ENCODE results near the gene DRP2.
"Not testable (repeated sequence)": the region's sequence is repeated elsewhere in the genome, so short reads cannot be mapped to it uniquely, and the experiment has no call there.

DRP2 gene, protein sequence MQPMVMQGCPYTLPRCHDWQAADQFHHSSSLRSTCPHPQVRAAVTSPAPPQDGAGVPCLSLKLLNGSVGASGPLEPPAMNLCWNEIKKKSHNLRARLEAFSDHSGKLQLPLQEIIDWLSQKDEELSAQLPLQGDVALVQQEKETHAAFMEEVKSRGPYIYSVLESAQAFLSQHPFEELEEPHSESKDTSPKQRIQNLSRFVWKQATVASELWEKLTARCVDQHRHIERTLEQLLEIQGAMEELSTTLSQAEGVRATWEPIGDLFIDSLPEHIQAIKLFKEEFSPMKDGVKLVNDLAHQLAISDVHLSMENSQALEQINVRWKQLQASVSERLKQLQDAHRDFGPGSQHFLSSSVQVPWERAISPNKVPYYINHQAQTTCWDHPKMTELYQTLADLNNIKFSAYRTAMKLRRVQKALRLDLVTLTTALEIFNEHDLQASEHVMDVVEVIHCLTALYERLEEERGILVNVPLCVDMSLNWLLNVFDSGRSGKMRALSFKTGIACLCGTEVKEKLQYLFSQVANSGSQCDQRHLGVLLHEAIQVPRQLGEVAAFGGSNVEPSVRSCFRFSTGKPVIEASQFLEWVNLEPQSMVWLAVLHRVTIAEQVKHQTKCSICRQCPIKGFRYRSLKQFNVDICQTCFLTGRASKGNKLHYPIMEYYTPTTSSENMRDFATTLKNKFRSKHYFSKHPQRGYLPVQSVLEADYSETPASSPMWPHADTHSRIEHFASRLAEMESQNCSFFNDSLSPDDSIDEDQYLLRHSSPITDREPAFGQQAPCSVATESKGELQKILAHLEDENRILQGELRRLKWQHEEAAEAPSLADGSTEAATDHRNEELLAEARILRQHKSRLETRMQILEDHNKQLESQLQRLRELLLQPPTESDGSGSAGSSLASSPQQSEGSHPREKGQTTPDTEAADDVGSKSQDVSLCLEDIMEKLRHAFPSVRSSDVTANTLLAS

DNA sequence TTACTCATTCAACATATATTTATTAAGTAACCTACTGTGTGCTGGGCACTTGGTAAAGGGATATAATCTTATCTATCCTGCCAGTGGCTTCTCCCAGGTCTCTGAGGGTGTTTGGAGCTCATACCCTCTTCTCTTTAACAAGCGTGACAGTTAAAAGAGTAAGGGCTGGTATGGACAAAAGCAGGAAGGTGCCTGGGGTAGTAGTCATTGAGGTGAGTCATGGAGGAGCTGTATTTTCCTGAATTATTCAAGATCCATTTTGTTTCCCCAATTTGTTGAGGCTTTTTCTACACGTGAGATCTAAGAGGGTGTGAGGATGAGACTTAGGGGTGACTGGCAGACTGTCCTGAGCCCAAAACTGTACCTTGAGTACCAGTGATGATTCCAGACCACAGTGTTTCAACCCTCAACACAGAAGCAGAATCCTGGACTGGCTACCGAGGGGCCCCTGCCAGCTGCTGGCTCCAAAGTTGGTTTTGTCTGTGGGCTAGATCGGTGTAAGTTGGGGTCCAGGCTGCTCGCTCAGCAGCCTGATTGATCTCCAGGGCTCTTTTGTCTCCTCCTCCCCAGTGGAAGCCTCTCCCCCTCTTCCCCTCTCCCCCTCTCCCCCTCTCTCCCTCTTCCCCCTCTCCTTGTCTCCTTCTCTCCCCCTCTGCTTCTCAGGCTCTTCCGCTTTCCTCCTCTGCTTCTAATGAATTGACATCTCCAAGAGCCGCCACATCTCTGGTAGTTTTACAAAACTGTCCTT lies at the start of gene DRP2:
Gene DRP2, plus strand, starts transcription at position 671 of the 748 bp plus-strand sequence. CDS start 11,862 bp downstream, outside the sequence.
- no peak for DNase-seq (ENCODE audit: low read depth in 3 of 3)

DNA sequence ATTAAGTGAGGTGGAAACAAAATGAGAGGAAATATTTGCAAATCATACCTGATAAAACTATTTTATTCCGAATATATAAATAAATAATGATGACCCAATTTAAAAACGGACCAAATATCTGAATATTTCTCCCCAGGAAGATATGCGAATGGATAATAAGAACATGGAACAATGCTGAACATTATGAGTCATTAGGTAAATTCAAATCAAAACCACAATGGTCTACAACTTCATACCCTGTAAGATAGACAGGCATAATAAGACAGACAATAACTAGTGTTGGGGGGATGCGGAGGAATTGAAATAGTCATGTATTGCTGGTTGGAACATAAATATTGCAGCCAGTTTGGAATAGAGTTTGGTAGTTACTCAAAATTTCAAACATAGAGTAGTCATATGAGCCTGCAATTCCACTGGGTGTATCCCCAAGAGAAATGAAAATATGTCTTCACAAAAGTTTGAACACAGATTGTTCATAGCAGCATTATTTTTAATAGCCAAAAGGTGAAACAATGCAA lies 47.6 kb upstream of the DRP2 start:
- DNase-seq (ENCODE audit: low read depth in 3 of 3), result no peak

DNA sequence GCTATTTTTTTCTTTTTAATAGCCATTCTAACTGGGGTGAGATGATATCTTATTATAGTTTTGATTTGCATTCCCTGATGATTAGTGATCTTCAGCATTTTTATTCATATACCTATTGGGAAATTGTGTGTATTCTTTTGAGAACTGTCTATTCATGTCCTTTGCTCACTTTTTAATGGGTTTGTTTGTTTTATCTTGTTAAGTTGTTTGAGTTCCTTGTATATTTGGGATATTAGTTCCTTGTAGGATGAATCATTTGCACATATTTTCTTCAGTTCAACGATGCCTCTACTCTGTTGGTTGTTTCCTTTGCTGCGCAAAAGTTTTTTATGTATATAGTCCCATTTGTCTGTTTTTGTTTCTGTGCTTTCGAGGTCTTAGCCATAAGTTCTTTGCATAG lies 43.1 kb upstream of the DRP2 start:
- DNase-seq (ENCODE audit: low read depth in 3 of 3), result no peak

DNA sequence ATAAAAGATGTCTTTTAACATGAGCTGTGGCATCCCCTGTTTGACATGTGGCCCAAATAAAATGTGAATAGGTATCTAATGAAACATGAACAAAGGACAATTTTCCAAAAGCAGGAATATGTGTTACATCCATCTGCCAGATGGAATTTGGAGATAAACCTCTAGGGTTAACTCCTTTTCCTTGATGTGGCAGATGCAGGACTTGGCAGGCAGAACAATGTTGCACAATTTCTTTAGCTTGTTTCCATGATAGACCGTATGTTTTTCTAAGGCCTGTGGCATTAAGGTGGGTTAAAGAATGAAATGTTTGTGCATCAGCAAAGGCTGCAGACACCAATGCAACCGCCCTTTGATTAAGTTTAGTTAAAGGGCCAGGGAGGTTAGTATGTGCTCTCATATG lies 34.7 kb upstream of the DRP2 start:
- not testable (repeated sequence) for DNase-seq (ENCODE audit: low read depth in 3 of 3)

DNA sequence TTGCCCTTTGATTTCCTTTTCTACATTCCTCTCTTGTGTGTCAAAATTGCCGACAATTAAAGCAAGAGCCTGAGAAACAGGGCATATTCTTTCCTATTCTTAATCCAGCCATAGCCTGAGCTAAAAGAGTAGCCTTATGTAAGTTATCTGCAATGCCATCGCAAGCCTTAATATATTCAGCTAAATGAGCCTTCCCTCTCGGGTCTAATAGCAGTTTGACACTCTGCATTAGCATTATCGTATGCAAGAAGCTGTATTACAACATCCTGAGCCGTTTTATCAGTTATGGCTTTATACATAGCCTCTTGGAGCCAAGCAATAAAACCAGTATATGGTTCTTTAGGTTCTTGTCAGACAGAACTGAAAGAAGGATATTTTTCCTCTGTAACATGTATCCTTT lies 31.6 kb upstream of the DRP2 start:
- DNase-seq (ENCODE audit: low read depth in 3 of 3), result not testable (repeated sequence)

DNA sequence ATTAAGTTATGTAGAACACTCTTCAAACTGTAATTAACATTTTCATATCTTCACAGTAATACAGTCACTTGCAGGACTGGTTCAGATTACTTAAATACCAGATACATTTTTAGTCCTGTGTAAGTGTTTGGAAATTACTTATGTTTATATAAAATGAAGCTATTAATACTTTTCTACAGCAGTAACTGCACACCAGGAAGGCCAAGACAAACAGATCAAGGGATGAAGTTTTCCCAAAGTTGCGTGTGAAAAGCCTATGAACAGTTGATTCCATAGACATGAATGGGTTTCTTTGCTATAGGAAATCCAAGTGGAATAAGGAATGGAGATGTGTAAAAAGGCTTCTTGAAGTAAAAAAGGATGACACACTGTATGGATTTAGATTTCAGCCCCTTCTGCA lies 28.9 kb upstream of the DRP2 start:
- no peak for DNase-seq (ENCODE audit: low read depth in 3 of 3)

DNA sequence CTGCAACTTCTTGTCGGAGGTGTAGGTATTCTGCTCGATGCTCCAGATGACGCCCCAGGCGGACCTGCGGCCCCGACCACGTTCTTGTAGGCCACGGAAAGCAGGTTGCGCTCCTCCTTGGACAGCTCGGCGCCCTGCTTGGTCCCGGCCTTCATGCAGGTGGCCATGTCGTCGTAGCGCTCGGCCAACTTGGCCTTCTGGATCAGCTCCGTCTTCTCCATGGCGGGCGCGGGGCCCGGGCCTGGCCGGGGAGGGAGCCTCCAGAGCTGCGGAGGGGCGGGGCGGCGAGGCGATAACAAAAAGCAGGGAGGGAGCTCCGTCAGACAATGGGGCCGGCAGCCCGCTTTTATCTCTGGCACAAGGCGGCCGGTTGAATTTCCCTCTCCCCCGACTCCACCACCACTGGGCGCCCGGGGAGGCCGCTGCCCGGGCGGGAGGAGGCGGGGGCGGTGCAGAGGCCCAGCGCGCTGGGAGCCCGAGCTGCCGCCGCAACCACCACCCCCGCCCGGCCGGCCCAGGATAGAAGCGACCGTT lies 28.3 kb upstream of the DRP2 start:
- DNase-seq (ENCODE audit: low read depth in 3 of 3), result no peak

DNA sequence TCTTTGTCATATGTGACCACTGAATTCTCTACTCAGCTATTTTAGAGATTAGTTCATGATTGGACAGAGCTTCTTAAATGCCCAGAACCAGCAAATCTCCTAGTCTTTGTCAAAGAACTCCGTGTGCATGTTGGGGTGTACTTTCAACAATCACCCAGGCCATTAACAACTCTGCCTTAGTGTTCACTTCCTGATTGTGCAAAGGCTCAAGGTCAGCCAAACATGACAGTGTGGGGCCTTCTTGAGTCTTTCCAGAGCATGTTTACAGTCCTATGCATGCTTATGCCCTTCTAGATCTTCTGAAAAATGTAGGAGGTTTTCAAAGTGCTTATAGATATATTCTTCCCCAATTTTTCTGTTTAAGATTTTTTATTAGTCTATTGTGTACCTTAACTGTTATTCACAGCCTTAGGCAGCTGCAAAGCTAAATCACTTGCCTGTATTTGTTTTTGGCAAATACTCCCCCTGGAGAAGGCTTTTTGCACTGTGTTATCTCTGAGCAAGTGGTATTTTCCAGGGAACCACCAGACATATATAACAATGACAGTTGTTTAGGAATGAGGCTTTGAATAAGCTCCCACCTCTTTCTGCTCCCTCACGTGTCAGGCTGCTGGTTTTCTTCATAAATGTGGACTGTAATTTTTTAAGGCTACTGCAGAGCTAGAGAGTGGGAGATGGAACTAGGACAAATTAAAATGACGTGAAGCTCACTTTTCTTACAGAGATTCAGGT lies 24.0 kb upstream of the DRP2 start:
- no peak for DNase-seq (ENCODE audit: low read depth in 3 of 3)

DNA sequence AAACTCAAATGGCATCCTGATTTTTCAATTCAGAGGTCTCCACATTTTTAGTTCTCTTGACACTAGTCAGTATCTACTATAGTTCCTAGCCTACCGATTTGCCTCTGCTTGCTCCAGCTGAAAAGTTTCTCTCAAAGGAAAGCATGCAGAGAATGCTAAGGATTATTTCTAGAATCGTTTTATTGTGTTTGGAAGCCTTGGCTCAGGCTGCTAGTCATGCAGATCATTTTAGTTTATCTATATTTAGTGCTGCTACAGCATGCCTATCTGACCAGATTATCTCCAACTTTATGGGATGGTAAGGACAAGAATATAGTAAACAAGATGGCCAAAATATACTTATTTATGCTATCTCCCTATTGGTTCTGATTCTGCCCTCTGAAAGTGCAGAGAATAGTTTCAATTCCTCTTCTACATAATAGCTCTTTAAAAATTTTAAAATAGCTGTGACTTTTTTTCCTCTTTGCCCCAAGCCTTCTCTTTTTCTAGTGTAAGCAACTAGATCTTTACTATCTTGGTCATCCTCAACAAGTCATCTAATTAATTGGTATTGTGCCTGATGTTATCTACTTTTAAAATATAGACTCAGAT lies 15.7 kb upstream of the DRP2 start:
- DNase-seq (ENCODE audit: low read depth in 3 of 3), result no peak

DNA sequence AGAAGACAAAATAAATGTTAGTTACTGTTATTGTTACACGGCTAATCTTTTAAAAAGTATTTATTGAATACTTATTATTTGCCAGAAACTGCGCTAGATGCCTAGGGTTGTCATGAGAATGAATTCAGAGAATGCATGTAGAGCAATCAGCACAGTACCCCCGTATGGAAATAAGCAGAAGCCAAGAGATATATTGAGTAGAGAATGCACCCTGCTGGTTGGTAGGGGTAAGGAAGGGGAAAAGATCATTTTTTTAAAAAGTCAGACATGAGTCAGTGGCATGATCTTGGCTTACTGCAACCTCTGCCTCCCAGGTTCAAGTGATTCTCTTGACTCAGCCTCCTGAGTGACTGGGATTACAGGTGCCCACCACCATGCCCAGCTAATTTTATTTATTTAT lies 13.1 kb upstream of the DRP2 start:
- DNase-seq (ENCODE audit: low read depth in 3 of 3), result no peak

DNA sequence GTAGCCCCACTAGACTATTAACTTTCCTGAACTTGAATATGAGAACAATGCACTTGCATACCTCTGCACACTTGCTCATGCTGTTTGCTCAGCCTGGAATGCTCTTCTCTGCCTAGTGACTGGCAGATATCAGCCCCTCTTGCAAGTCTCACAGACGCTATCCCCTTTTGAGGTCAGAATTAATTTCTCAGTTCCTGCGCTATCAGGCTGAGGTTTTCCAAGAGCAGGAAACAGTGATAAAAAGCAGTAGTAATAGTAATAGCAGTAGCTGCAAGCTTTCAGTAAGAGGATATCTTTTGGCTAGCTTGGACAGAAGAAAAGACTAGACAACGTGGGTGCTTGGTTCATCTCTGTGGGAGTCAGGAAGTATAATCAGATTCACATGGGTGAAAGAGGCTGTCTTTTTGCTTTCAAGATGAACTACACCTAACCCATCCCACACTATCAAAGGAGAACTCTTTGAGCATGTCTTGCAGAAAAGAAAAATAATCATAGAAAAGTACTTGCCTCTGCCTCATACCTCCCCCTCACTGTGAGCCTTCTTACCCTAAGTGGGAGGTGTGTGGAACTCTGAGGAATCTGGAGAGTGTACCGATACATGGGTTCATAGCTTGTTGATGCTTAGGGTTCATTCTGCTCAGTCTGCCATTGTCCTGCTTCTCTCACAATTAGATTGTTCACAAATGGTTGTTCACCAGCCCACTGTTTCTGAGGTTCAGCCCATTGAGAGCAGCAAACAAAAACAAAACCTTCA lies 11.3 kb upstream of the DRP2 start:
- DNase-seq (ENCODE audit: low read depth in 3 of 3), result no peak

DNA sequence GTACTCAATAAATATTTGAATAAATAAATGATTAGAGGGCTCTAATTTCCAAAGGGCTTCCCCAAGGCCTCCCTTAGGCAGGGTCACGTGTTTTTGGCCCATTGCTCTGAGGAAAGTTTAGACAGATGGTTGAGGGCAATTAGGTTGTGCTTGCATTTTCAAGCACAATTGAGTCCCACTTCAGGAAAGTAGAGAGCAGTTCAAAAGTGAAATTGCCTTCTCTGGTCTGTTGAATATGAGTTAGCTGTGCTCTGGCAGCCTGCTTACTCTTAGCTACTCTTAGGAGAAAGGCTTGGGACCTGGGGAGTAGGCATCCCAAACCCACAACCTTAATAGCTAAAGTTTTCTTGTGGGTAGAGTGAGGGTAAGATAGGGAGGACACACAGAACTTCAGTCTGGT lies 9.0 kb upstream of the DRP2 start:
- DNase-seq (ENCODE audit: low read depth in 3 of 3), result no peak

DNA sequence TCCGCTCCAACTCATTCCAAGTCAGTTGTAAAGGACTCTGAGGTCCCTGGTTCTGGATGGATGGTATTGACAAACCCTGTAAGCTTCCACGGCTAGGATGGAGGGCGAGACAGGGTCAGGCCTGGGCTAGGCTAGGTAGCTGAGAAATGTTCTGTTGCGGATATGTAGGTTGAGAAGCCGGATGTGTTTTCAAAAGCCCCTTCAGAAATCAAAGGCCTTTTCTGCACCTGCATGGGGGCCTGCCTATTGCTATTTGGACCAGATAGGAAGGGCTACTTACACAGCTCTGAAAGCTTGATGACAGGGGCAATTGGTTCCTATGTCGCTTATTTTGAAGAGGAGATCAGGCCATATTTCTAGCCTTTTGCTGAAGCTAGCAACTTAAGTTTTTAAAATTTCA lies 1.9 kb upstream of the DRP2 start:
- DNase-seq (ENCODE audit: low read depth in 3 of 3), result no peak

DNA sequence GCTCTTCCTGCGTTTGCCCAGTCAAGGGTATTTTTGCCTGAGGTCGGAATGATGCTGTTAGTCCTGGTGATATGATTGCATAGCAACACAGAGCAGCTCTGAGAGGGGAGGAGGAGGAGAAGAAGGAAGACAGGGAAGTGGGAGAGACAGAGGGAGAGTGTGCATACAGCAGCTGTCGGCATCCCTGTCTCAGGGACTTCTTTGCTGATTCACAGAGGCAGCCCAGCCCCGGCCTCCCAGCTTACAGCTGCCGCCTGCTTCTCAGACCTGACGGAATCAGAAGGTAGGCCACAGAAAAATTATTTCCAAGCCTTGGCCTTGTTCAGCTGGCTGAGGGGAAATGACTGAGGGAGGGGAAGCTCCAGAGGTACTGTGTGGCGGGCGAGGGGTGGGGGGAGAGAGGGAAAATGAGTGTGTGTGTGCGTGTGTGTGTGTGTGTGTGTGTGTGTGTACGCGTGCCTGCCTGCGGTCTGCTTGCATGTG lies 319 bp downstream of the DRP2 start:
- peak in 1 of 3 experiments; percentile 0 for DNase-seq (ENCODE audit: low read depth in 3 of 3)

DNA sequence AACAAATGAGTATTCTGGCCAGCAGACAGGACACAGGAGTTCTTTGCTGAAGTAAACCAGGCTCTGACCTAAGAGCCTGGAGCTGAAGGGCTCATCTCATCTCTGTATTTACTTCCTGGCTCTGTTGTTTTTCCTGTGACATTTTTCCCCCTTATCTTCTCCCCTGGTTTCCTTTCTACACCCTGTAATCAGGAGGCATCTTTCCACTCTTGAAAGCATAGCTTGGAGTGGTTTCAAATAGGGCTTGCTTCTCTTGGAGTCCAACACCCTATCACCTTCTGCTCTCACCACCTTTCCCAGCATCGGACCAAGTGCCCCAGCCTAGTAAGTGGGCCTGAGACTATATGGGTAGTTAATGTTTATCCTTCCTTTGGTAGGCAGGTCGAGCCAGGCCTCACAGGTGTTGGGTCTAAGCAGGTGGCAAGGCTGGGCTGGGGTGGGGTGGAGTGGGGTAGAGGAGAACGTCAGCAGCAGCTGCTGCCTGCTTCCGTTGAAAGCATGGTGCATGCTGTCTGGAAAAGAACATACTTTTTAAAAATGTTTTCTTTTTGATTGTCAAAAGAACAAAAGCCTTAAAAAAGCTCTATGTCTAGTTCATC lies 1.2 kb downstream of the DRP2 start:
- DNase-seq (ENCODE audit: low read depth in 3 of 3), result no peak

DNA sequence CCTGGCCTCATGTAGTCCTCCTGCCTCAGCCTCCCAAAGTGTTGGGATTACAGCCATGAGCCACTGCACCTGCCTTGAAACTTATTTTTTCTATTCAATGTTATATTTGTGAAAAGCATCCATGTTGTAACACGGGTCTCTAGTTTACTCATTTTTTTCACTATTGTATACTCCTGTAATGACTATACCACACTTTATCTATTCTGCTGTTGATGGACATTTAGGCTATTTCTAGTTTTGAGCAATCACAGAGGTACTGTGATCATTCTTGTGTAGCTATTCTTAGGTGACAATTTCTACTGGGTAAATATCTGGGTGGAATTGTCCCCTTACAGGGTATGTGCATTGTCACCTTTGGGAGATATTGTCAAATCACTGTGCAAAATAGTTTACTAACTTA lies 3.6 kb downstream of the DRP2 start:
- DNase-seq (ENCODE audit: low read depth in 3 of 3), result no peak

DNA sequence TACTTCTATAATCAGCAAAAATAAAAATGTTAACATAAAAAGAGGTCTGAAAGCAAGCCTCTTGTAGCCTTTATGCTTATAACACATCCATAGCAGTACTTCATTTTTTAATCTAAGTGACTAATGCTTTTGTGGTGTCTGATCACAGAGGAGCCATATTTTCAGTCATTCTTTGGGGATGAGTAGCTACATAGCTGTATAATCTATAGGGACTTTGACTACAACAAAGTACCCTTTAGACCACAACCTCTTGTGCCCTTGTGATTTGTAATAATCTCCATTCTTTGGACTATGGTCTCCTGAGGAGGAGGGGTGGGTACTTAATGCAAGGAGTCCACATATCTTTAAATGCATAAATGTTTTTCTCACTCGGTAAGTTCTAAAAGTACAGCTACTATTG lies 9.6 kb downstream of the DRP2 start:
- DNase-seq (ENCODE audit: low read depth in 3 of 3), result no peak

DNA sequence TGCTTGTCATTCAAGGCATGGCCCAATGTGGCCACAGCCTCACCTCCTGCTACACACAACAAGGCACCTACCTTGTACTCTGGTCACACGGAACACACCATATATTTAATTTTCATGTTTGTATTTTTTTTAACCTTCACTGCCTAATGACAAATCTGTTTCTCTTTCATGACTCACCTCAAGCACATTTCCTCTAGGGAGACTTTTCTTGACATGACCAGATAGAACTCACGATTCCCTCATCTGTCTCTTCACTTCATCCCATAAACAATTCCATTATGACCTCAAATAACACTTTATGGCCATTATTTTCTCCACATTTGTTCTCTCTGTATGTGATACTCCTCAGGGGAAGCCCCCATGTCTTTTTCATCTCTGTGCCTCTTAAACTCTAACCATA lies 11.1 kb downstream of the DRP2 start:
- DNase-seq (ENCODE audit: low read depth in 3 of 3), result no peak

DNA sequence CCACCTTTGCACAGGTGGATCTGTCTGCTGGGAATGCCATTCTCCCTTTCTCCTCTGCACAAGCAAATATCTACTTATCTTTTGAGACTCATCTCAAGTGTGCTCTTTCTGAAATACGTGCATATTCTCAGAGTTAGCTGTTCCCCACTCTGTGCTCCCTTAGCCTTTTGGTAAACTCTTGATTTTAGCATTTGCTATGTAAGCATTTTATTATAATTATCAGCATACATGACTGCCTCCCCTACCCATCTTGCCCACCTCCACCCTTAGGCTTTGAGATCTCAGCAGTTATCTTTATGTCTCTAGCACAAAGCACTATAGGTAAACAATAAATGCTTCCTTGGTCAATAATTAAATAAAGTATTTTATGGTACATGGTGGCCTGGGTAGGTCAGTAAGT lies 11.5 kb downstream of the DRP2 start:
- DNase-seq (ENCODE audit: low read depth in 3 of 3), result no peak

All from stimulated activated CD4-positive, alpha-beta T cell treated with anti-CD3 and anti-CD28 coated beads, TNF-alpha, amount 100 ng/mL, for 4 hours (primary cell).